ENCODE results near the gene YTHDF1.

YTHDF1 gene

DNA sequence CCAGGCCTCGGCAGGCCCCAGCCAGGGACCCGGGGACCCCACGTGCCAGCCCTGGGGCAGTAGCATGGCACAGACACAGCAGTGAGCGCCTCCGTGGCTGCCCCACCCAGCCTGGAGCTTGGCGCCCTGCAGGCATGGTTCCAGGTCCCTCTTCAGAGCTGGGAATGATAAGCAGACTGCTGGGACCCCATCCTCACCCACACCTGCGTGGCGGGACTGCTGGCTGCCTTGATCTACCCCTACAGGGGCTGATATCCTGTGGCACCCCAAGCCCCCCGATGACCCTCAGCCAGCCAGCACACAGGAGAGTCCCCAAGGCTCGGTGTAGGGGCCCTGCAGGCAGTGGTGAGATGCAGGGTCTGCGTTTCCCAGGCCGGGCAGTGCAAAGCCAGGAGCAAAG, 47.1 kb downstream of the YTHDF1 start:
- no peaks in the 10 kb centered on the region for H3K9me3 ChIP-seq
- TF ChIP-seq, protein P1, sequence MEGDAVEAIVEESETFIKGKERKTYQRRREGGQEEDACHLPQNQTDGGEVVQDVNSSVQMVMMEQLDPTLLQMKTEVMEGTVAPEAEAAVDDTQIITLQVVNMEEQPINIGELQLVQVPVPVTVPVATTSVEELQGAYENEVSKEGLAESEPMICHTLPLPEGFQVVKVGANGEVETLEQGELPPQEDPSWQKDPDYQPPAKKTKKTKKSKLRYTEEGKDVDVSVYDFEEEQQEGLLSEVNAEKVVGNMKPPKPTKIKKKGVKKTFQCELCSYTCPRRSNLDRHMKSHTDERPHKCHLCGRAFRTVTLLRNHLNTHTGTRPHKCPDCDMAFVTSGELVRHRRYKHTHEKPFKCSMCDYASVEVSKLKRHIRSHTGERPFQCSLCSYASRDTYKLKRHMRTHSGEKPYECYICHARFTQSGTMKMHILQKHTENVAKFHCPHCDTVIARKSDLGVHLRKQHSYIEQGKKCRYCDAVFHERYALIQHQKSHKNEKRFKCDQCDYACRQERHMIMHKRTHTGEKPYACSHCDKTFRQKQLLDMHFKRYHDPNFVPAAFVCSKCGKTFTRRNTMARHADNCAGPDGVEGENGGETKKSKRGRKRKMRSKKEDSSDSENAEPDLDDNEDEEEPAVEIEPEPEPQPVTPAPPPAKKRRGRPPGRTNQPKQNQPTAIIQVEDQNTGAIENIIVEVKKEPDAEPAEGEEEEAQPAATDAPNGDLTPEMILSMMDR (IDR thresholded peaks at IDR 0.05): no peak
- H3K4me1 ChIP-seq (ENCODE audit: control insufficient read depth in 1 of 2, insufficient read depth in 1 of 2, low read depth in 1 of 2, low read length in 1 of 2): no peaks in the 10 kb centered on the region

DNA sequence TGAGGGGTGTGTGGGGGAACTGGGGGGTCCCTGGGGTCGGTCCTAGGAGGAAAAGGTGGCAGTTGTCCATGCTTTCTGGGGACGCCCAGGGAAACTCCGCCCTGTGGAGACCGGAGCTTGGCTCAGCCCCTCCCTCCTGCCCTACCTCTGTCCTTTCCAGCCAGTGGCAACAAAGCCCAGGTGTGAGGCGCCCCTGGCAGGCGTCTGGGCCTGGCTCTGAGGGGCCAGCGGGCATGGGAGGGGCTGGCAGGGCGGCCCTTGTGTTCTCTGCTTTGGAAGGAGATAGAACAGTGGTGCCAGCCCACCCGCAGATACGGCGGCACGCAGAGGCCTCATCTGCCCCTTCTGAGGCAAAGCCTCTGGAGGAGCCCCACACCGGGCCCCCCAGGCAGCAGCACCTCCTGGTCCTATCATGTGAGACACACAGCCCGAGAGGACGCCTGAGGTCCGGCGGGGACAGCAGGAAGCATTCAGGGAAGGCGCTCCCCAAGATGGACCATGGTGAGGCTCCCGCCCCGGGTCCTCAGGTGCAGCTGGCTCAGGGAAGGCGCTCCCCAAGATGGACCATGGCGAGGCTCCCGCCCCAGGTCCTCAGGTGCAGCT, 47.9 kb downstream of the YTHDF1 start:
- H3K4me3 ChIP-seq (ENCODE audit: low read depth in 1 of 2, low read length in 1 of 2): no peak overlapping the region
- H3K9me3 ChIP-seq: no peaks in the 10 kb centered on the region
- no peaks in the 10 kb centered on the region for H3K36me3 ChIP-seq
- TF ChIP-seq, protein P1 (IDR thresholded peaks at IDR 0.05): no peak
- no peak overlapping the region for H3K27ac ChIP-seq
- H3K4me1 ChIP-seq (ENCODE audit: control insufficient read depth in 1 of 2, insufficient read depth in 1 of 2, low read depth in 1 of 2, low read length in 1 of 2): no peaks in the 10 kb centered on the region
- peaks cover 57% of the 10 kb centered on the region for H3K27me3 ChIP-seq

More for the DNA sequence above, 47.1 kb downstream of the YTHDF1 start:
- no peak overlapping the region for H3K4me3 ChIP-seq (ENCODE audit: low read depth in 1 of 2, low read length in 1 of 2)
- H3K36me3 ChIP-seq: no peaks in the 10 kb centered on the region
- H3K27me3 ChIP-seq: peaks cover 57% of the 10 kb centered on the region
- H3K27ac ChIP-seq: no peak overlapping the region

DNA sequence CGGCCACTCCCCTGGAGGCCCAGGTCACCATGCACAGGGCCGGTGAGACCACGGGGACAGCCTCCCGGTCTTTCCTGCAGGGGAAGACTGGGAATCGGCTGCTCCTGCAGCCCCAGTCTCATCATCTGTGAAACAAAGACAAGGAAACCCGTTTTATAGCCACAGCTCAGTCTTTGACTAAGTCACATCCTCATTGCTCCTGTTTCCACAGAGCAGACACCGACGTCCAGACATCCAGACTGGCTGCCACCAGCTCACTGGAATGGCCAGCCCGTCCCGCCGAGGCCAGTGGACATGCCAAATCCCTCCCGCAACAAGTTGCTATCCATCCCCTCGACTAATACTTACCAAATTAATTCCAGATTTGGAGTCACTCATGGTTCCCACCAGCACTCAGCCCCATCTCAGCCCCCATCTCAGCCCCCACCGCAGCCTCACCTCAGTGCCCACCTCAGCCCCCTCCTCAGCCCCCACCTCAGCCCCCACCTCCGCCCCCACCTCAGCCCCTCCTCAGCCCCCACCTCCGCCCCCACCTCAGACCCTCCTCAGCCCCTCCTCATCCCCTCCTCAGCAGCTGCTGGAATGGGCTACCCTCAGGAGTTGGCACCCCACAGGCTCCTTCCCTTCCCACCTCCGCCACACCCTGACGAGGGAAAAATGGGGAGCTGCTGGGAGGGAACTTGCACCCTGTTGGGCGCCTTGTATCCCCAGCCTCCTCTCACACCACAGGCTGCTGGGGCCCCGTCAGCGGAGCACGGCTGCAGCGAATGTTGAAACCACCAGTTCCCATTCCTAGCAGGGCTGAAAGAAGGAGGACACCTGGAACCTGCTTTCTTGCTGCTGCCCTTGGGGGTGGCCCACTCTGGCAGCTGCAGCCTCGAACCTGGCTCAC, 48.7 kb downstream of the YTHDF1 start:
- no peak overlapping the region for H3K4me3 ChIP-seq (ENCODE audit: low read depth in 1 of 2, low read length in 1 of 2)
- TF ChIP-seq, protein P1 (IDR thresholded peaks at IDR 0.05): no peak
- H3K27me3 ChIP-seq: peaks cover 53% of the 10 kb centered on the region

DNA sequence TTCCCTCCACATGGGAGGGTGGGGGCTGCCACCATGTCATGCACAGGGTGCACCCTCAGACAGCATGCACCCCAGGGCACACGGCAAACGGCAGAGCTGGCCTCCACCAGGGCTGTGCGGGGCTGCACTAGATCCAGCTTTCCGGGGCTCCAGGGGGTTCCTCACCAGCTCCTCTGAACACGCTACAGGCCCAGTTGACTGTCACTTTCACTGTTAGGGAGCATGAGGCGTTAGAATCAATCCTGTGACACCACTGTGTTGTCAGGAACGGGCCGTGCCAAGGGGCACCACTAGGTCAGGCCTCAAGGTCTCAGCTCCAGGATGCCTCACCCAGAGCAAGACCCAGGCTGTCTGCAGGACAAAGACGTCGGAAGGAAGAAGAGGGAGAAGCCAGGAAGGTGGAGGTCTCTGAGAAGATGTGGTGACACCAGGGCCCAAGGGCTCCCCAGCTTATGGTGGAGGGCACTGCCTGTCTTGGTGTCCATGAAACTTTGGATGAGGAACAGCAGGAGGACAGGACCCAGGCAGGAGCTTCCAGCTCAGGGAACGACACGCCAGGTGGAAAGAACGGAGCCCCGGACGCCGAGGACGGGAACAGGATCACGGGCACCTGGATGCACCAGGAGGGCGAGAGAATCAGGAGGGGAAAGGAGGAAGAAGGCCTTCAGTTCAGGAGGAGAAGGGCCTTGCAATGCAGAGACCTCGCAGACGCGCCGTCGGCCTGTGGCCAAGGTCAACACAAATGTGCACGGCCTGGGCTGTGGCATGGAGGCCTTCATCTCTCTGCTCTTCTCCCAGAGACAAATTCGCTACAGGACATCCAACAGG, 49.5 kb downstream of the YTHDF1 start:
- no peaks in the 10 kb centered on the region for H3K9me3 ChIP-seq
- H3K36me3 ChIP-seq: no peaks in the 10 kb centered on the region
- no peak overlapping the region for H3K4me3 ChIP-seq (ENCODE audit: low read depth in 1 of 2, low read length in 1 of 2)
- H3K27ac ChIP-seq: no peak overlapping the region
- TF ChIP-seq, protein P1 (IDR thresholded peaks at IDR 0.05): no peak
- H3K27me3 ChIP-seq: peaks cover 46% of the 10 kb centered on the region
- H3K4me1 ChIP-seq (ENCODE audit: control insufficient read depth in 1 of 2, insufficient read depth in 1 of 2, low read depth in 1 of 2, low read length in 1 of 2): no peaks in the 10 kb centered on the region

More for the DNA sequence above, 48.7 kb downstream of the YTHDF1 start:
- Histone ChIP-seq H3K27ac (no peak overlapping the region), H3K36me3 (no peaks in the 10 kb centered on the region), H3K9me3 (no peaks in the 10 kb centered on the region), H3K4me1 (ENCODE audit: control insufficient read depth in 1 of 2, insufficient read depth in 1 of 2, low read depth in 1 of 2, low read length in 1 of 2) (no peaks in the 10 kb centered on the region)

DNA sequence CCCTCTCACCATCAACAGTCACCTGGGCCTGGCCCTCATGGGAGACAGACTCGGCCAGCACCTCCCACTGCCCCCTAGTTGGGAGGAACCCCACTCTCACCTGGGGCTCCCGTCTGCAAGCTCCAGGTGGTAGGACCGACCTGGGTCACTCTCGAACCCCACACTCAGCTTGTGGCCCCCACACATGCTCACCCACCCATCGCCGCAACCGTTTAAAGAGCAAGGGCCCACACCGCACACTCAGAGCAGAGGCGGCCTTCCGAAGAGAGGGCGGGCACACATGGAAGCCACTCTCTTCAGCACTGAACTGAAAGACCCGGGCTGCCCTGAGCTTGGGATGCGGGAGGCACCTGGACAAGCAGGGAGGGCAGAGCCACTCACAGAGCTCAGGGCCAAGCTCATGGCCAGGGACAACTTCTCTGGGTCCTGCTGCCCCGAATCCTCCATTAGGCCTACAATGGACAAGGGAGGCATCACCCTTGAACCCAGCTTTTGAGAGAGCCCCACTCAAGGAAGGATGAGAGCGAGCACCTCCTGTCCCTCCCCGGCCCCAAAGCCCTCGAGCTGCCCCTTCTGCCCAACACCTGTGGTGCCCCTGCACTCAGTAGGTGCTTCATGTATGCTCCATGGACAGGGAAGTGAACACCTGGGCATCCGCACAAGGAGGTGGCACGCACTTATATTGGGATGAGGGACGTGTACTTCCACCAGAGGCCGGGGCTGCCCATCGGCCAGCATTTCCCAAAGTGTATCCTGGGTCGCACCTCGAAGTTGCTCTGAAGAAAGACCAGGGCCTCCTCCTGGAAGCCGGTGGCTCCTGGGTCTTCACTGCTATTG, 50.4 kb downstream of the YTHDF1 start:
- TF ChIP-seq, protein P1 (IDR thresholded peaks at IDR 0.05): no peak
- peaks cover 37% of the 10 kb centered on the region for H3K27me3 ChIP-seq
- H3K4me1 ChIP-seq (ENCODE audit: control insufficient read depth in 1 of 2, insufficient read depth in 1 of 2, low read depth in 1 of 2, low read length in 1 of 2): no peaks in the 10 kb centered on the region
- H3K4me3 ChIP-seq (ENCODE audit: low read depth in 1 of 2, low read length in 1 of 2): no peak overlapping the region
- no peaks in the 10 kb centered on the region for H3K36me3 ChIP-seq
- H3K9me3 ChIP-seq: no peaks in the 10 kb centered on the region
- no peak overlapping the region for H3K27ac ChIP-seq
